ENCODE data around the gene GPR84.

DNA sequence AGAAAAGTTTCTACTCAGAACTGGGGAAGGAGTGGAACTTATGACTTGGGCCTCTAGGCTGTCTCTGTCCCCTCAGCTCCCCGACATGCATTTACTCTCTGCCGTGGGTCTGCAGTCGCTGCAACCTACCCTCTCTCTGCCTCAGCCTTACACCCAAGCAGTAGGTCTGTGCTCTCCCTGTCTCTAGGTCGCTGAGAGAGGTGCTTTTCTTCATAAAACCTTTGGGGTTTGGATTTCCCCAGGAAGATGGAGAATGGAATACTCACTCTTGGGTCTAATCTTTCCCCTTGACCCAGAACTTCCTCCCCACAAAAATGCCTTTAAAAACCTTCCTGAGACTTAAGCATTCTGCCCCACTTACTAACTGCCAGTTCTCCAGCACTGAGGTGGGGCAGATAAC, 12.9 kb downstream of the GPR84 start:
- TF ChIP-seq, protein P1, sequence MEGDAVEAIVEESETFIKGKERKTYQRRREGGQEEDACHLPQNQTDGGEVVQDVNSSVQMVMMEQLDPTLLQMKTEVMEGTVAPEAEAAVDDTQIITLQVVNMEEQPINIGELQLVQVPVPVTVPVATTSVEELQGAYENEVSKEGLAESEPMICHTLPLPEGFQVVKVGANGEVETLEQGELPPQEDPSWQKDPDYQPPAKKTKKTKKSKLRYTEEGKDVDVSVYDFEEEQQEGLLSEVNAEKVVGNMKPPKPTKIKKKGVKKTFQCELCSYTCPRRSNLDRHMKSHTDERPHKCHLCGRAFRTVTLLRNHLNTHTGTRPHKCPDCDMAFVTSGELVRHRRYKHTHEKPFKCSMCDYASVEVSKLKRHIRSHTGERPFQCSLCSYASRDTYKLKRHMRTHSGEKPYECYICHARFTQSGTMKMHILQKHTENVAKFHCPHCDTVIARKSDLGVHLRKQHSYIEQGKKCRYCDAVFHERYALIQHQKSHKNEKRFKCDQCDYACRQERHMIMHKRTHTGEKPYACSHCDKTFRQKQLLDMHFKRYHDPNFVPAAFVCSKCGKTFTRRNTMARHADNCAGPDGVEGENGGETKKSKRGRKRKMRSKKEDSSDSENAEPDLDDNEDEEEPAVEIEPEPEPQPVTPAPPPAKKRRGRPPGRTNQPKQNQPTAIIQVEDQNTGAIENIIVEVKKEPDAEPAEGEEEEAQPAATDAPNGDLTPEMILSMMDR (IDR thresholded peaks at IDR 0.05), result no peak
- no peak for TF ChIP-seq POLR2A (IDR thresholded peaks at IDR 0.05)
